ENCODE results near the gene SUSD3. TPM values are rescaled to one million over a fixed set of nuclear protein-coding genes. Genes with fewer than 3 reads are reported as not detected.

The SUSD3 gene
- total and polyA plus RNA-seq, 10 of the 15 experiments (the other 5 are each of a cell fraction or from before 2014, with no cell fraction given): 2.5 to 92.0 (median 31.1) TPM

GRCh38 chr9:93020151-93020550 lies 38.4 kb upstream of the SUSD3 start (continued):
- TF ChIP-seq RCOR1 (conservative IDR thresholded peaks at IDR 0.05; ENCODE audit: low read depth, low read length) (no peak), CEBPZ (IDR thresholded peaks at IDR 0.05; ENCODE audit: low read depth, low read length) (no peak), PKNOX1 (IDR thresholded peaks at IDR 0.05) (no peak), ZNF592 (IDR thresholded peaks at IDR 0.05) (no peak)
